HG03196 (cell line): ENCODE results near the gene SIM2.

ENCODE experiments used
- ATAC-seq: cut with Tn5 transposase; IDR thresholded peaks from one replicate; pipeline ENCODE4 v1.9.1; 2021; ENCODE audit not compliant: unreplicated experiment

The SIM2 gene

DNA sequence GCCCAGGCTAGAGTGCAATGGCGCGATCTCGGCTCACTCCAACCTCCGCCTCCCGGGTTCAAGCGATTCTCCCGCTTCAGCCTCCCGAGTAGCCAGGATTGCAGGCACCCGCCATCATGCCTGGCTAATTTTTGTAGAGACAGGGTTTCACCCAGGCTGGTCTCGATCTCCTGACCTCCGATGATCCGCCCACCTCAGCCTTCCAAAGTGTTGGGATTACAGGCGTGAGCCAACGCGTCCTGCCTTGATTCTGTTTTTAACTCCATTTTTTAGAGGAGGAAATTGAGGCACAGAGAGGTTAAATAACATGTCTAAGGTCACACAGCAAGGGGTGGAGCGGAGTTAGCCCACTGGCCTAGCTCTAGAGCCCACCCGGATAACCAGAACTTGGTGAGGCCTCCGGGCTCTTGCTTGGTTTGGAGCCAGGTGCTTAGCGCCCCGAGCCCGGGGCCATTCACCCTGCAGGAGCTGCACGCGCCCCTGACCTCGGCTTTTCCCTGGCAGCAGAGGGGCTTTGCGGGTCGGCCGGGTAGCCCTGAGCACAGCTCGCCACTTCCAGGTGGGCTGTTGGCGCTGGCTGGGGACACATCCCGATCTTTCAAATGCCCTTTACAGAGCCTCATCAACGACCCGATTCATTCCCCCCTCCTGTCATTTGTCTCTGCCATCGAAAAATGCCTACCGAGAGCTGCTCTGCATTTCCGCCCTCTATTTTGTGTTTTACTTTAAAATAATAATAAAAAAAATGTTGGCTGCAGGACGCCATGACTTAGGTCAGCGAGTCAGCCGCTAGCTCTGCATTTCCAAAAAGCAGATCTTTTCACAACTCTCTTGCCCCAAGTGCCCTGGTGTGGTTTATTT, 11.2 kb downstream of the SIM2 start:
- ATAC-seq = no peak

GRCh38 chr21:36710729-36711048, 11.8 kb downstream of the SIM2 start:
- ATAC-seq = no peak

- ATAC-seq = no peak
Observed at GRCh38 chr21:36713746-36714145, 14.8 kb downstream of the SIM2 start.

GRCh38 chr21:36716387-36716786, 17.5 kb downstream of the SIM2 start:
- no peak for ATAC-seq

DNA sequence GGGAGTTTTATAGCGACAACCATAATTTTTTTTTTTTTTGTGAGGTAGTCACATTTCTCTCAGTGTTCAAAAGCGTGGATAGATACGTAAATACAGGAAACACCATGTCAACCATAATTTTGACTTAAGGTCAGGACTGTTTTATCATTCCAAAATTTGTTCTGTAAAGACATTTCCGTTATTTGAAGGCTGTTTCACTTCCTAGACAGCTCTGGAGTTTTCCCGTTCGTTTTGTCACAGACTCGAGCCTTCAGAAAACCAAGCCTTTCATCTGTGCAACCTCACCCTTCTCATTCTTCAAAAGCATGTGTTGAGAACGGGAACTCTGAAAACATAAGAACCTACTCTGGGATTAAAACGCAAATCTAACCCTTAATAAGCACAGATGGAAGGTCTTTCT, 17.9 kb downstream of the SIM2 start:
- ATAC-seq = no peak

DNA sequence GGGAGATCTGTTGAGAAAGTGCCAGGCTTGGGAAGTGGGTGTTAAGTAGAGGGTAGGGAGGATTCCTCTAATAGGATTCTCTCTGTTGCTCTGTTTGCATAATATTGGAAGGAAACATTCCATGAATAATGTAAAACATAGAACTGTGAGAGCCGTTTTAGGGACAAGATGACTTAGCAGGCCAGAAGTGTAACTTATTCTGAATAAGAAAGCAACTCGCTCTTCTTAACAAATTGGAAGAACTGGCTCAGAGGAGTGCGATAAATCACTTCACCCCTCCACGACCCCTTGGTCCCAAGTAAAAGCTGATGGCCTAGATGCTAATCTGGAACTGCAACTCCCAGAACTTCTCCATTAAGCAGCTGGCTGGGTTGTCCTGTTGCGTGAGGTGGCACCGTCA, 19.1 kb downstream of the SIM2 start:
- ATAC-seq = no peak

- ATAC-seq = no peak
Observed at GRCh38 chr21:36718951-36719501, 20.1 kb downstream of the SIM2 start.

GRCh38 chr21:36719614-36720013, 20.7 kb downstream of the SIM2 start:
- ATAC-seq = no peak

- no peak for ATAC-seq
Observed at GRCh38 chr21:36721817-36722216, 22.9 kb downstream of the SIM2 start.

- no peak for ATAC-seq
Observed at GRCh38 chr21:36722370-36723368, 23.8 kb downstream of the SIM2 start.

- ATAC-seq = no peak
Observed at GRCh38 chr21:36723371-36723881, 24.5 kb downstream of the SIM2 start.

DNA sequence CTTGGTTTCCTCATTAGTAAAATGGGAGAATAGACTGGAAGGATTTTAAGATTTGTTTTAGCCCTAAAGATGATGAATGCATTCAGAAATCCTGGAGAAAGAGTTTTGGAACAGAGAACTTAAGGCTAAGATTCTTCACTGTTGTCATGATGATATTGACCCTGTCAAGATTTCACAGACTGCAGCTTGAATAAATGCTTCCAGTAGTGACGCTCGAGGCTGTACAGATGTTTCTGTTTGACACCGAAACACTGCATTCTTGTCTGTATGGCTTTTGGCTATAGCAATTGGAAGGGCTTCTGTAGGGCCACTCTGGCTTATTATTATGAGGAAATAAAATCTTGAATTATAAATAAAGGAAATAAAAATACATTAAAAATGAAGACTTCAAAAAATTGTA, 25.7 kb downstream of the SIM2 start:
- no peak for ATAC-seq

- ATAC-seq = no peak
Observed at GRCh38 chr21:36725793-36726386, 27.0 kb downstream of the SIM2 start.

DNA sequence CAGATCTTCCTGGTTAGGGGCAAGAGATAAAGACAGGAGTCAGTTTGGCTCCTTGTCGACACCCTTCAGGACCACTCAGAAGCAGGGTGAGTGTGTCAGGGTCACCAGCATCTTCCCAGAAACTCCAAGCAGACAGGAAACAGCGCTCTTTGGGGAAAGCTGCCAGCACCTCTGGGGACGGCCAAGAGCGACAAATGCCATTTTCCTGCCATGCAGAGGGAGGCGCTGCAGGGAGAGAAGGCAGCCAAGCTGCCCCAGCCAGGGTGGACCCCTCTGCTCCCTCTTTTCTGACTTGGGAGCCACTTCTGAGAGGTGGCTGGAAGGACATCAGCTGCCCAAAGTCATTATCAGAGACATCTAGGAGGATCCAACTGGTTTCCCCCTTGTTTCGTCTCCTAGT, 29.0 kb downstream of the SIM2 start:
- no peak for ATAC-seq

DNA sequence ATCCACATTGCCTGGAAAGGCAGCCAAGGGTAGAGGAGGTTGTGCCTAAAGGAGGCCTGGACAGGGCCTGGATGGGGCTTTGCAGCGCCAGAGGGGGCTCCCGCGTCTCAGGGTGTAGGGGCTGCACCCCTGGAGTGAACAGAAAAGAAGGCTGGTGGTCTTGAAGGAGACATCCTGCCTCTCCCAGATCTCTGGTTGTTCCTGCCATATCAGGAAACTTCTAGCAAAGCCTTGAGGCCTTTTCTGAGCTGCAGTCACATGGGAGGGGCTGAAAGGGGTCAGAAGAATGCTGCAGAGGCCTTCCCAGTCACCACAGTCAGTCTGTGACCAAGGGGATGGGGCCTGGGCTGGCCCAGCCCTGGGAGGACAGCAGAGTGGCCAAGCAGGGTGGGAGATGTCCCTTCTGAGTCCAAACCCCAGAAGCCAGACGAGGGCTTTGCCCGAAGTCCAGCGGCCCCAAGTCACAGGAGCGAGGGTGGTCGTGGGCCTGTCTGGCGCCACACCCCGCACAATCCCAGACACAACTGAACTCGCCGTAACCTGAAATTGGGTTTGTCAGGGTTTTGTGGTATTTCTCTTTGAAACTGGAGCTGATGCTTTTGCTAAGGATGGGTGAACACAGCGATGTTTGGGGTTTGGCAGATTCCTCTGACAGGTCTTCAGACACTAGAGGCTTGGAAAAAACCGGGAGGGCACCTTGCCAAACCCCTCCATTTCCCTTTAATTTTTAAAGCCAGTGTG, 29.6 kb downstream of the SIM2 start:
- no peak for ATAC-seq

- ATAC-seq = no peak
Observed at GRCh38 chr21:36729310-36729970, 30.5 kb downstream of the SIM2 start.

DNA sequence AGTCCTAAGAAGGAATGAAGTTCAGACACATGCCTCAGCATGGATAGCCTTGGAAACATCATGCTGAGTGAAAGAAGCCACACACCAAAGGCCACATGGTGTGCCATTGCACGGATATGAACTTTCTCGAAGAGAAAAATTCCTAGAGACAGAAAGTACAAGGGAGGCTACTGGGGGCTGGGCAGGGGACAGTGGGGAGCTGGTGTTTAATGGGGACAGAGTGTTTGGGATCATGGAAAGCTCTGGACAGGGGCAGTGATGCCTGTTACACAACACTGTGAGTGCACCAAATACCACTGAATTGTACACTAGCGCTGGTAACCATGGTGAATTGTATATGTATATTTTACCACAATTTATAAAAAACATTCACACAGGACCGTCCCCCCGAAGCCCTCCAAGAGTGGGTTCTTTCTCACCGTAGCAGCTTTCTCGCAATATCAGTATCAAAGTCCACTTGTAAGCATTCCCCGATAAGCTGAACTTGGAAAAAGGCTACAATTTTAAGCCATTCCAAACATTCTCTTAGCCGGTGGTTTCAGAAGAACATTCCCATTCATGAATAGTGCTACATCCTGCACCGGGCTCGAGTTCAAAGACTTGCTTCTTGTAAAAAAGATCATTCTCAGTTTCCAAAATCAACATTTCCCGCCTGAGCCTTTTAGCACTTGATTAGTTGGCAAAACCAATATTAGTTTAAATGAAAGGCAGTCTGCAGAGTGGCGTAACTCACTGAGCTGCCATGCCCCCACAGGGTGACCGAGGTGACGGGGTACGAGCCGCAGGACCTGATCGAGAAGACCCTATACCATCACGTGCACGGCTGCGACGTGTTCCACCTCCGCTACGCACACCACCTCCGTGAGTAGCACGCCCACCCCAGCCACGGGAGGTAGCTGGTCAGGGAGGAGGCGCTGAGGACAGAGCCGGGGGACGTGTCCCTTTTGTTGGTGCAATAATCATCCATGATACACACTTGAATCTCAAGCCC, 31.7 kb downstream of the SIM2 start:
- no peak for ATAC-seq

- ATAC-seq = no peak
Observed at GRCh38 chr21:36732217-36732616, 33.3 kb downstream of the SIM2 start.

- ATAC-seq = no peak
Observed at GRCh38 chr21:36732761-36733160, 33.8 kb downstream of the SIM2 start.
